OCI-LY3 (cell line): ENCODE measurements around the gene RBM14.

Experiments used
- EZH2phosphoT487 ChIP-seq: fragments of 200-600 bp; shearing (Covaris generic); IDR thresholded peaks from 2 replicates; pipeline ENCODE4 v1.6.1; 2018; ENCODE audit warnings: antibody characterized with exemption, mixed run types, low read depth
- TF ChIP-seq, protein P1 (sequence below): fragments of 200-600, 300-600 bp; sonication (generic); IDR thresholded peaks from 2 replicates; pipeline ENCODE4 v1.5.1; 2014; ENCODE audit warnings: antibody characterized with exemption, low read length, low read depth

DNA sequence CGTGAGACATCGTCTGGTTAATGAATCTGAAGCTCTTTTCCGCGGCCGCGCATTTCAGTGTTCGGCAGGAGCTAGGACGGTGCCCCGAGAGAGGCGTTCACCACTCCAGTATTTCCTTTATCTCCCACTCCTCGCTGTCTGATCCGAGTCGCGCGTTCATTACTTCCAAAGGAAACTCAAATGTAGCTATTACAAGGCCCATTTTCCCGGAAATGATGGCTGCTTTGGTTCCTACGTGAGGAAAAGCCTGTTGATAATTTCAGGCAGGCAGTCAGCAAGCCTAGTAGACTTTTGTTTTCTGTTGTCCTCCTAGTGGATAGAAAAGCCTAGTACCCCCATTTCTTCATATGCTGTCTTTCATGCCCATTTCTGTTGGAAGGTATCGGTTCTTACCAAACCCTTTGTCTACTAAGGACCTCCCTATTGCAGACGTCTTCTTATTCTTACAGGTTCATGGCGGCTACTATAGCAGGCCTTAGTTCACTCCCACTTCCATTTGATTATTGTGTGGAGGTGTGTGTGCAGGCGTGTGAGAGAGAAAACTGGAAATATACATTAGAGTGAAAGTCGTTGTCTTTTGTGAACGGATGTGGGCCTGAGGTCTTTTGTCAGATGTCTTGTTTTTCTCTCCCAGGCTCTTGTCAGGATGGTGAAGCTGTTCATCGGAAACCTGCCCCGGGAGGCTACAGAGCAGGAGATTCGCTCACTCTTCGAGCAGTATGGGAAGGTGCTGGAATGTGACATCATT, 22.8 kb downstream of the RBM14 start:
- no peak for TF ChIP-seq EZH2phosphoT487
- TF ChIP-seq, protein P1, sequence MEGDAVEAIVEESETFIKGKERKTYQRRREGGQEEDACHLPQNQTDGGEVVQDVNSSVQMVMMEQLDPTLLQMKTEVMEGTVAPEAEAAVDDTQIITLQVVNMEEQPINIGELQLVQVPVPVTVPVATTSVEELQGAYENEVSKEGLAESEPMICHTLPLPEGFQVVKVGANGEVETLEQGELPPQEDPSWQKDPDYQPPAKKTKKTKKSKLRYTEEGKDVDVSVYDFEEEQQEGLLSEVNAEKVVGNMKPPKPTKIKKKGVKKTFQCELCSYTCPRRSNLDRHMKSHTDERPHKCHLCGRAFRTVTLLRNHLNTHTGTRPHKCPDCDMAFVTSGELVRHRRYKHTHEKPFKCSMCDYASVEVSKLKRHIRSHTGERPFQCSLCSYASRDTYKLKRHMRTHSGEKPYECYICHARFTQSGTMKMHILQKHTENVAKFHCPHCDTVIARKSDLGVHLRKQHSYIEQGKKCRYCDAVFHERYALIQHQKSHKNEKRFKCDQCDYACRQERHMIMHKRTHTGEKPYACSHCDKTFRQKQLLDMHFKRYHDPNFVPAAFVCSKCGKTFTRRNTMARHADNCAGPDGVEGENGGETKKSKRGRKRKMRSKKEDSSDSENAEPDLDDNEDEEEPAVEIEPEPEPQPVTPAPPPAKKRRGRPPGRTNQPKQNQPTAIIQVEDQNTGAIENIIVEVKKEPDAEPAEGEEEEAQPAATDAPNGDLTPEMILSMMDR = no peak
